ENCODE measurements around the gene VDAC1.

Gene VDAC1

GRCh38 chr5:134024811-134025210 is 20.0 kb upstream of the VDAC1 start:
- no peak for DNase-seq (ENCODE audit: low read depth)

GRCh38 chr5:134022333-134022732 is 17.6 kb upstream of the VDAC1 start:
- no peak for DNase-seq (ENCODE audit: low read depth)

- no peak for DNase-seq (ENCODE audit: low read depth)
Observed at GRCh38 chr5:134020188-134020587, 15.4 kb upstream of the VDAC1 start.

- DNase-seq (ENCODE audit: low read depth), result no peak
Observed at GRCh38 chr5:134019636-134020035, 14.9 kb upstream of the VDAC1 start.

GRCh38 chr5:134018986-134019316 is 14.2 kb upstream of the VDAC1 start:
- DNase-seq (ENCODE audit: low read depth), result no peak

- no peak for DNase-seq (ENCODE audit: low read depth)
Observed at GRCh38 chr5:134018154-134018985, 13.6 kb upstream of the VDAC1 start.

- no peak for DNase-seq (ENCODE audit: low read depth)
Observed at GRCh38 chr5:134008266-134008749, 3.5 kb upstream of the VDAC1 start.

- DNase-seq (ENCODE audit: low read depth), result no peak
Observed at GRCh38 chr5:134007581-134008265, 2.9 kb upstream of the VDAC1 start.

GRCh38 chr5:134006115-134006514 is 1.3 kb upstream of the VDAC1 start:
- no peak for DNase-seq (ENCODE audit: low read depth)

GRCh38 chr5:134005417-134006061 is 764 bp upstream of the VDAC1 start:
- no peak for DNase-seq (ENCODE audit: low read depth)

GRCh38 chr5:134003817-134004625 is 754 bp downstream of the VDAC1 start:
- no peak for DNase-seq (ENCODE audit: low read depth)

- no peak for DNase-seq (ENCODE audit: low read depth)
Observed at GRCh38 chr5:134003064-134003816, 1.5 kb downstream of the VDAC1 start.

GRCh38 chr5:134001938-134002731 is 2.6 kb downstream of the VDAC1 start:
- no peak for DNase-seq (ENCODE audit: low read depth)

- DNase-seq (ENCODE audit: low read depth), result no peak
Observed at GRCh38 chr5:134000696-134001453, 3.9 kb downstream of the VDAC1 start.

- no peak for DNase-seq (ENCODE audit: low read depth)
Observed at GRCh38 chr5:134000091-134000511, 4.7 kb downstream of the VDAC1 start.

- DNase-seq (ENCODE audit: low read depth), result no peak
Observed at GRCh38 chr5:133998807-133999206, 6.0 kb downstream of the VDAC1 start.

GRCh38 chr5:133998042-133998441 is 6.7 kb downstream of the VDAC1 start:
- DNase-seq (ENCODE audit: low read depth), result no peak

GRCh38 chr5:133996683-133997252 is 8.0 kb downstream of the VDAC1 start:
- DNase-seq (ENCODE audit: low read depth), result no peak

GRCh38 chr5:133995883-133996563 is 8.8 kb downstream of the VDAC1 start:
- no peak for DNase-seq (ENCODE audit: low read depth)

Data from non-pigmented ciliary epithelial cell (primary cell).